Liver (tissue), 9 donors: ENCODE results near the gene MBNL3. TPM values are rescaled to one million over a fixed set of nuclear protein-coding genes. Genes with fewer than 3 reads are reported as not detected.

Source experiments
- DNase-seq: peaks from one replicate; pipeline ENCODE4 v3.0.0-alpha.2; 2017; ENCODE audit warnings: low spot score
- H3K27ac ChIP-seq, 2 donors: one replicate each; pipeline ENCODE4 v1.7.0; 2013; ENCODE audit warnings: inconsistent platforms in 2 of 2, low read length in 2 of 2, control low read depth in 1 of 2, low read depth in 1 of 2, mild to moderate bottlenecking in 1 of 2
- H3K27me3 ChIP-seq, 4 donors: one replicate each; pipeline versions ENCODE4 v1.6.1 to v1.7.0; 2013; ENCODE audit warnings: low read length in 3 of 4, inconsistent platforms in 1 of 4, mild to moderate bottlenecking in 1 of 4, moderate library complexity in 1 of 4; ENCODE audit not compliant: control insufficient read depth in 4 of 4, insufficient read depth in 4 of 4
- H3K36me3 ChIP-seq, 4 donors: one replicate each; pipeline versions ENCODE4 v1.6.1 to v1.7.0; 2013; ENCODE audit warnings: low read length in 3 of 4, mild to moderate bottlenecking in 3 of 4, low read depth in 1 of 4, moderate library complexity in 1 of 4; ENCODE audit not compliant: control insufficient read depth in 4 of 4, insufficient read depth in 3 of 4
- H3K4me1 ChIP-seq, 4 donors: one replicate each; pipeline versions ENCODE4 v1.6.1 to v1.7.0; 2013; ENCODE audit warnings: low read length in 3 of 4, mild to moderate bottlenecking in 3 of 4, moderate library complexity in 1 of 4; ENCODE audit not compliant: control insufficient read depth in 4 of 4, insufficient read depth in 4 of 4
- H3K4me3 ChIP-seq, 3 donors: one replicate each; pipeline versions ENCODE4 v1.6.1 to v1.7.0; 2013; ENCODE audit warnings: low read length in 3 of 3, control low read depth in 1 of 3, low read depth in 1 of 3, mild to moderate bottlenecking in 1 of 3
- H3K9ac ChIP-seq, 2 donors: one replicate each; pipeline ENCODE4 v1.7.0; 2013; ENCODE audit warnings: low read length in 2 of 2, mild to moderate bottlenecking in 2 of 2, moderate library complexity in 2 of 2, control low read depth in 1 of 2, low read depth in 1 of 2
- H3K9me3 ChIP-seq, 4 donors: one replicate each; pipeline versions ENCODE4 v1.6.1 to v1.7.0; 2013; ENCODE audit warnings: low read length in 3 of 4; ENCODE audit not compliant: control insufficient read depth in 4 of 4
- EGR1 ChIP-seq, 2 donors: IDR thresholded peaks; 2 replicates each; pipeline ENCODE4 v1.6.1; 2016 to 2018; ENCODE audit warnings: antibody characterized with exemption in 2 of 2, low read depth in 2 of 2
- FOXA1 ChIP-seq: IDR thresholded peaks from 2 replicates; pipeline ENCODE4 v1.6.1; 2016; ENCODE audit warnings: antibody characterized with exemption
- HNF4A ChIP-seq, 2 donors: conservative IDR thresholded peaks; 2 replicates each; pipeline ENCODE4 v1.6.1; 2016; ENCODE audit warnings: antibody characterized with exemption in 2 of 2, mild to moderate bottlenecking in 2 of 2
- JUND ChIP-seq, 2 donors: IDR thresholded peaks; 2 replicates each; pipeline ENCODE4 v1.6.1; 2016; ENCODE audit warnings: antibody characterized with exemption in 2 of 2
- NR2F2 ChIP-seq: IDR thresholded peaks from 2 replicates; pipeline ENCODE4 v1.6.1; 2016; ENCODE audit warnings: antibody characterized with exemption
- REST ChIP-seq: IDR thresholded peaks from 2 replicates; pipeline ENCODE4 v1.6.1; 2016; ENCODE audit warnings: antibody characterized with exemption, mild to moderate bottlenecking
- RXRA ChIP-seq, 2 donors: IDR thresholded peaks; 2 replicates each; pipeline ENCODE4 v1.6.1; 2017 to 2018; ENCODE audit warnings: antibody characterized with exemption in 2 of 2, mild to moderate bottlenecking in 1 of 2
- SP1 ChIP-seq: IDR thresholded peaks from 2 replicates; pipeline ENCODE4 v1.6.1; 2018; ENCODE audit warnings: antibody characterized with exemption, mild to moderate bottlenecking
- YY1 ChIP-seq: IDR thresholded peaks from 2 replicates; pipeline ENCODE4 v1.6.1; 2016; ENCODE audit warnings: antibody characterized with exemption, mild to moderate bottlenecking
- ZBTB33 ChIP-seq: IDR thresholded peaks from 2 replicates; pipeline ENCODE4 v1.6.1; 2016; ENCODE audit warnings: antibody characterized with exemption
- WGBS: extraction: QIAGEN DNeasy Blood & Tissue Kit; methylation state at CpG from one replicate; pipeline ENCODE4 v1.1.7; 2013; 5-methylcytosine and 5-hydroxymethylcytosine counted together
- polyA plus RNA-seq, 2 donors: library from polyadenylated mRNA; stranded (reverse) in 1 of 2; unstranded in 1 of 2; fragments of 200-250 nt in 1 of 2; fragments of >200 nt in 1 of 2; fragmentation: Nextera tagmentation in 1 of 2; extraction: Ambion mirVana in 1 of 2; gene quantifications; one replicate each; pipeline versions ENCODE4 v1.2.1 to v1.2.3, GENCODE V29; 2013 to 2015
- total RNA-seq, 2 donors: library from RNA; depleted of rRNA; stranded (reverse); fragments of >200 nt; gene quantifications; one replicate each; pipeline ENCODE4 v1.2.3, GENCODE V29; 2014
- TF ChIP-seq, protein P1 (sequence below): IDR thresholded peaks from 2 replicates; pipeline ENCODE4 v1.6.1; 2016; ENCODE audit warnings: antibody characterized with exemption
- donor health status: healthy.
- donor health status: healthy.
- donor health status: healthy.
- donor health status: healthy.
- donor health status: healthy.

Gene MBNL3
- total and polyA plus RNA-seq, 4 donors, result 20.6 to 149 (median 82.3) TPM

DNA sequence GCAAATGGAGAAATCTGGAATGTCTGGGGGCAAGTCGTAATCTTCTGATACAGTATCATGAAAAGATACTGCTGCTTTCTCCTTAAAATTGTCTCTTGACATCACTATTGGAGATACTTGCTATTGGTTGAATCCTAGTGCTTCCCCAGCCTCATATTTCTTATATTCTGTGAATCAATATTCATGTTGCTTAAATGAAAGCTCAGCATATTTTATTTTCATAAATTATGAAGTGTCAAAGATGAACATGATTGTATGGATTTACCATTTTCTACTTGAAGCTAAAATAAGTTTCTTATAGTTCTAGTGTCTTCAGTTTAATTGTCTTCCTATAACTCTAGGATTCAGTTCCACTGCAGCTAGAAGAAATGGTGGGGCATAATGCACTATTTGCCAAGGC lies 29.6 kb upstream of the MBNL3 start:
- Histone ChIP-seq H3K4me1 (peaks cover 2 to 6% (median 4%) of the 10 kb centered on the region in 4 donors), H3K4me3 (no peak overlapping the region), H3K27me3 (no peaks in the 10 kb centered on the region), H3K9ac (no peak overlapping the region), H3K36me3 (no peaks in the 10 kb centered on the region), H3K9me3 (no peaks in the 10 kb centered on the region), H3K27ac (no peak overlapping the region)
- 94% methylated on average over 1 of the region's 1 CpG for WGBS
- no peak for DNase-seq
- TF ChIP-seq ZBTB33 (no peak), JUND (IDR thresholded peaks at IDR 0.05) (no peak), EGR1 (IDR thresholded peaks at IDR 0.05; ENCODE audit: low read depth in 2 of 2) (no peak), YY1 (no peak), SP1 (no peak), REST (no peak)

GRCh38 chrX:132508834-132509233 lies 20.0 kb upstream of the MBNL3 start:
- H3K36me3 ChIP-seq, result no peaks in the 10 kb centered on the region
- TF ChIP-seq NR2F2 (no peak), YY1 (no peak), RXRA (IDR thresholded peaks at IDR 0.05) (no peak), FOXA1 (no peak), EGR1 (IDR thresholded peaks at IDR 0.05; ENCODE audit: low read depth in 2 of 2) (no peak)
- TF ChIP-seq, protein P1, sequence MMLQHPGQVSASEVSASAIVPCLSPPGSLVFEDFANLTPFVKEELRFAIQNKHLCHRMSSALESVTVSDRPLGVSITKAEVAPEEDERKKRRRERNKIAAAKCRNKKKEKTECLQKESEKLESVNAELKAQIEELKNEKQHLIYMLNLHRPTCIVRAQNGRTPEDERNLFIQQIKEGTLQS, result no peak
- H3K4me1 ChIP-seq, result peaks cover 2 to 11% (median 2%) of the 10 kb centered on the region in 4 donors
- 95% methylated on average over 2 of the region's 2 CpGs for WGBS
- no peak overlapping the region for H3K4me3 ChIP-seq
- no peak overlapping the region for H3K27ac ChIP-seq
- H3K27me3 ChIP-seq, result no peaks in the 10 kb centered on the region
- H3K9me3 ChIP-seq, result no peaks in the 10 kb centered on the region
- DNase-seq, result no peak
- H3K9ac ChIP-seq, result no peak overlapping the region

DNA sequence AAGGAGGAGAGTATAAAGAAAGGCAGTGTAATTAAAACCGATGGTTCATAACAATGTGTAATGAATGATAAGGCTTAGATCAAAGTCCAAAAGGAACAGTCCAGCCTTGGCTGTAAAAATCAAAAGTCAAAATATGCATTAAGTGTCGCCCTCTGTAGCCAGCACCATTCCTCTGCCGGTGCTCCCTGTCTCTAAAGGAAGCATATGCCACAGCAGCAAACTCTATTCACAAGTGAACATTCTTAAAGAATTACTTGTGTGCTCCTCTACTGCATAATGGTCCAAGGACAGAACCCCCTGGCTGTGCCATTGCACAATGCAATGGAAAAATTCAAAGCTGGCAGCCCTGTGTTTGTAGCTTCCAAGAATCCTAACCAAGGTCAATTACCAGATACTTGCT lies 16.3 kb upstream of the MBNL3 start:
- TF ChIP-seq SP1 (peak; percentile 46), EGR1 (IDR thresholded peaks at IDR 0.05; ENCODE audit: low read depth in 2 of 2) (no peak), RXRA (IDR thresholded peaks at IDR 0.05) (peak in 1 of 2 donors; percentile 19), JUND (IDR thresholded peaks at IDR 0.05) (peak; percentile 8 to 27), HNF4A (conservative IDR thresholded peaks at IDR 0.05) (peak; percentile 65 to 71)
- Histone ChIP-seq H3K9me3 (no peaks in the 10 kb centered on the region), H3K27ac (no peak overlapping the region), H3K36me3 (no peaks in the 10 kb centered on the region), H3K4me1 (peaks cover 2 to 11% (median 2%) of the 10 kb centered on the region in 4 donors), H3K4me3 (no peak overlapping the region), H3K9ac (no peak overlapping the region), H3K27me3 (no peaks in the 10 kb centered on the region)
- DNase-seq, result no peak
- 56% methylated on average over 3 of the region's 3 CpGs for WGBS
